RWPE1 (cell line): ENCODE results near the gene PLEKHM3.

Experiments used
- CTCF ChIA-PET: fragments of 350-600 bp; sonication (Branson Sonifier 250); formaldehyde crosslinking; extraction: SDS; loops from one replicate; lab custom pipeline; 2021; lab: Yijun Ruan, JAX
- POLR2A ChIA-PET: fragments of 400-600 bp; formaldehyde crosslinking; extraction: SDS; loops from one replicate; lab custom pipeline; 2020; ENCODE audit warnings: antibody characterized with exemption; ENCODE audit not compliant: low non-redundant PET; lab: Yijun Ruan, JAX
- DNase-seq: peaks from one replicate; pipeline ENCODE4 v3.0.0; 2012; ENCODE audit warnings: low spot score
- H3K27ac ChIP-seq: fragments of 450-650 bp; 2 replicates; pipeline ENCODE4 v1.5.1; 2017
- CTCF ChIP-seq: fragments of 450-650 bp; conservative IDR thresholded peaks from 2 replicates; pipeline ENCODE4 v1.5.1; 2017; ENCODE audit warnings: low read depth, mild to moderate bottlenecking

The PLEKHM3 gene

GRCh38 chr2:208049006-208049405 lies 23.7 kb upstream of the PLEKHM3 start:
- POLR2A ChIA-PET: no interaction called here
- CTCF ChIA-PET: no interaction called here
- no peak for TF ChIP-seq CTCF
- DNase-seq: no peak
- no peak overlapping the region for H3K27ac ChIP-seq

GRCh38 chr2:208047840-208048239 lies 22.5 kb upstream of the PLEKHM3 start:
- ChIA-PET POLR2A (no interaction called here), CTCF (interaction anchor here (0.6 kb wide), 1 partner anchor 66 kb away, joined by 4 read pairs; no protein-coding TSS in a partner anchor)
- no peak for DNase-seq
- no peak for TF ChIP-seq CTCF
- no peak overlapping the region for H3K27ac ChIP-seq

- no peak overlapping the region for H3K27ac ChIP-seq
- no peak for DNase-seq
- CTCF ChIA-PET: interaction anchor here (0.8 kb wide), 2 partner anchors 25 to 265 kb away, joined by 4 to 5 read pairs; no protein-coding TSS in a partner anchor
- no peak for TF ChIP-seq CTCF
- POLR2A ChIA-PET: no interaction called here
These were observed 21.4 kb upstream of the PLEKHM3 start for GRCh38 chr2:208046686-208047085.

- CTCF ChIA-PET: interaction anchor here (0.6 to 1.2 kb wide), 2 partner anchors 86 to 296 kb away, joined by 3 to 4 read pairs; no protein-coding TSS in a partner anchor
- no peak for TF ChIP-seq CTCF
- H3K27ac ChIP-seq: no peak overlapping the region
- POLR2A ChIA-PET: no interaction called here
- no peak for DNase-seq
These were observed 17.1 kb upstream of the PLEKHM3 start for GRCh38 chr2:208042450-208042849.

GRCh38 chr2:208042041-208042440 lies 16.7 kb upstream of the PLEKHM3 start:
- CTCF ChIA-PET: interaction anchor here (0.6 to 1.2 kb wide), 2 partner anchors 86 to 296 kb away, joined by 3 to 4 read pairs; no protein-coding TSS in a partner anchor
- no peak overlapping the region for H3K27ac ChIP-seq
- DNase-seq: no peak
- POLR2A ChIA-PET: no interaction called here
- no peak for TF ChIP-seq CTCF

GRCh38 chr2:208040199-208041171 lies 15.2 kb upstream of the PLEKHM3 start:
- no peak overlapping the region for H3K27ac ChIP-seq
- POLR2A ChIA-PET: no interaction called here
- DNase-seq: peak; percentile 30
- peak; percentile 66 for TF ChIP-seq CTCF
- CTCF ChIA-PET: interaction anchor here (0.6 to 4.2 kb wide), 16 partner anchors 11 to 1059 kb away, joined by 3 to 32 read pairs (median 4); no protein-coding TSS in a partner anchor
